GM12878 (cell line): ENCODE measurements around the gene ITIH5.

Experiments
- CREB1 ChIP-seq: IDR thresholded peaks from 2 replicates; pipeline ENCODE4 v1.6.1; 2012; ENCODE audit warnings: low read depth, mild to moderate bottlenecking, inconsistent platforms
- CTCF ChIP-seq, 3 experiments: IDR thresholded peaks in 2 of 3; conservative IDR thresholded peaks in 1 of 3; 2 replicates each; pipeline ENCODE4 v1.5.1; 2011; ENCODE audit warnings: low read depth in 3 of 3, low read length in 3 of 3, mild to moderate bottlenecking in 3 of 3, control low read depth in 2 of 3, moderate library complexity in 2 of 3, inconsistent platforms in 1 of 3, mixed read lengths in 1 of 3; ENCODE audit not compliant: control insufficient read depth in 2 of 3, insufficient read depth in 1 of 3; ENCODE audit errors: extremely low read depth in 1 of 3
- GABPA ChIP-seq: IDR thresholded peaks from 2 replicates; pipeline ENCODE4 v1.6.1; 2014; ENCODE audit warnings: antibody characterized with exemption, low read depth, mild to moderate bottlenecking, inconsistent platforms
- KDM1A ChIP-seq: fragments of 200-600 bp; sonication (generic); IDR thresholded peaks from 2 replicates; pipeline ENCODE4 v1.6.1; 2016; ENCODE audit warnings: borderline replicate concordance
- NFYA ChIP-seq: IDR thresholded peaks from 2 replicates; pipeline ENCODE4 v1.6.1; 2011; ENCODE audit warnings: low read depth, mild to moderate bottlenecking, low read length, improper control_type of control experiment, borderline replicate concordance
- POLR2A ChIP-seq: IDR thresholded peaks from 2 replicates; pipeline ENCODE4 v1.6.1; 2011; ENCODE audit warnings: low read depth, mild to moderate bottlenecking, low read length
- POLR2AphosphoS5 ChIP-seq: IDR thresholded peaks from 2 replicates; pipeline ENCODE4 v1.6.1; 2011; ENCODE audit warnings: mild to moderate bottlenecking, low read length, inconsistent platforms
- RAD21 ChIP-seq: IDR thresholded peaks from 2 replicates; pipeline ENCODE4 v1.6.1; 2011; ENCODE audit warnings: mild to moderate bottlenecking, low read depth, low read length, moderate library complexity; ENCODE audit not compliant: insufficient read depth
- SMARCA5 ChIP-seq: fragments of 450-650 bp; IDR thresholded peaks from 2 replicates; pipeline ENCODE4 v1.6.1; 2017; ENCODE audit warnings: mild to moderate bottlenecking
- SREBF2 ChIP-seq: IDR thresholded peaks from 2 replicates; pipeline ENCODE4 v1.6.1; 2012; ENCODE audit warnings: mild to moderate bottlenecking, low read length
- SUZ12 ChIP-seq: fragments of 200-600 bp; sonication (generic); IDR thresholded peaks from one replicate; pipeline ENCODE4 v1.6.1; 2018; ENCODE audit warnings: antibody characterized with exemption, mild to moderate bottlenecking; ENCODE audit not compliant: unreplicated experiment
- ZNF274 ChIP-seq: IDR thresholded peaks from one replicate; pipeline ENCODE4 v1.8.0; 2011; ENCODE audit not compliant: insufficient read length, insufficient read depth
- TF ChIP-seq, protein P1 (sequence below): IDR thresholded peaks from 2 replicates; pipeline ENCODE4 v1.6.1; 2011; ENCODE audit warnings: borderline replicate concordance, low read depth, mild to moderate bottlenecking, moderate library complexity, mixed read lengths, low read length; ENCODE audit not compliant: insufficient read depth; ENCODE audit errors: extremely low read length
- TF ChIP-seq, protein P2 (sequence below): IDR thresholded peaks from 2 replicates; pipeline ENCODE4 v1.6.1; 2012; ENCODE audit warnings: low read depth, low read length, improper control_type of control experiment

DNA sequence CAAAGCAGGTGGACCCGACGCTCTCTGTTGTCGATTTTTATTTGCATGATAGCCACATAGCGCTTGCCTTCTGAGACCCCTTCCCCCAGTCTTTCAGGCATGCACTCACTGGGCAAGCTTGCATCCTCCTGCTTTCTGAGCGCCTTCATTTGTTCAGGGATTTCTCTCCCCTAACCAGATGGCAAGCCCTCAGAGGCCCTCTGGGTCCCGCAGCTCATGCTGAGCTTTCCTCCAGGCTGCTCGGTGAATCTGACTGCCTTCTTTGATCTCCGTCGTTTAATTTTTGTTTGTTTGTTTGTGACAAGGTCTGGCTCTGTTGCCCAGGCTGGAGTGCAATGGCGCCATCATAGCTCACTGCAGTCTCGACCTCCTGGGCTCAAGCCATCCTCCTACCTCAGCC lies 58.8 kb downstream of the ITIH5 start:
- no peak for TF ChIP-seq CTCF (IDR thresholded peaks at IDR 0.05 in 2 of 3, conservative IDR thresholded peaks at IDR 0.05 in 1 of 3; ENCODE audit: control insufficient read depth in 2 of 3, extremely low read depth in 1 of 3, insufficient read depth in 1 of 3, low read depth in 3 of 3, low read length in 3 of 3)
- no peak for TF ChIP-seq POLR2A
- TF ChIP-seq RAD21, result no peak
- no peak for TF ChIP-seq POLR2AphosphoS5
- no peak for TF ChIP-seq KDM1A
- TF ChIP-seq NFYA, result no peak
- TF ChIP-seq CREB1, result no peak
- TF ChIP-seq SREBF2, result no peak
- TF ChIP-seq, protein P1, sequence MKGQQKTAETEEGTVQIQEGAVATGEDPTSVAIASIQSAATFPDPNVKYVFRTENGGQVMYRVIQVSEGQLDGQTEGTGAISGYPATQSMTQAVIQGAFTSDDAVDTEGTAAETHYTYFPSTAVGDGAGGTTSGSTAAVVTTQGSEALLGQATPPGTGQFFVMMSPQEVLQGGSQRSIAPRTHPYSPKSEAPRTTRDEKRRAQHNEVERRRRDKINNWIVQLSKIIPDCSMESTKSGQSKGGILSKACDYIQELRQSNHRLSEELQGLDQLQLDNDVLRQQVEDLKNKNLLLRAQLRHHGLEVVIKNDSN, result no peak
- no peak for TF ChIP-seq SUZ12
- TF ChIP-seq ZNF274, result no peak
- TF ChIP-seq SMARCA5, result no peak
- no peak for TF ChIP-seq GABPA
- TF ChIP-seq, protein P2, sequence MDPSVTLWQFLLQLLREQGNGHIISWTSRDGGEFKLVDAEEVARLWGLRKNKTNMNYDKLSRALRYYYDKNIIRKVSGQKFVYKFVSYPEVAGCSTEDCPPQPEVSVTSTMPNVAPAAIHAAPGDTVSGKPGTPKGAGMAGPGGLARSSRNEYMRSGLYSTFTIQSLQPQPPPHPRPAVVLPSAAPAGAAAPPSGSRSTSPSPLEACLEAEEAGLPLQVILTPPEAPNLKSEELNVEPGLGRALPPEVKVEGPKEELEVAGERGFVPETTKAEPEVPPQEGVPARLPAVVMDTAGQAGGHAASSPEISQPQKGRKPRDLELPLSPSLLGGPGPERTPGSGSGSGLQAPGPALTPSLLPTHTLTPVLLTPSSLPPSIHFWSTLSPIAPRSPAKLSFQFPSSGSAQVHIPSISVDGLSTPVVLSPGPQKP, result no peak
